ENCODE data around the gene ST3GAL3. TPM values are rescaled to one million over a fixed set of nuclear protein-coding genes. Genes with fewer than 3 reads are reported as not detected.
A peak's percentile ranks its signal among the peaks of the same experiment; 100 is the strongest.

The ST3GAL3 gene
- total and polyA plus RNA-seq, 2 experiments from 2014 or later, result 4.5 to 7.0 TPM

DNA sequence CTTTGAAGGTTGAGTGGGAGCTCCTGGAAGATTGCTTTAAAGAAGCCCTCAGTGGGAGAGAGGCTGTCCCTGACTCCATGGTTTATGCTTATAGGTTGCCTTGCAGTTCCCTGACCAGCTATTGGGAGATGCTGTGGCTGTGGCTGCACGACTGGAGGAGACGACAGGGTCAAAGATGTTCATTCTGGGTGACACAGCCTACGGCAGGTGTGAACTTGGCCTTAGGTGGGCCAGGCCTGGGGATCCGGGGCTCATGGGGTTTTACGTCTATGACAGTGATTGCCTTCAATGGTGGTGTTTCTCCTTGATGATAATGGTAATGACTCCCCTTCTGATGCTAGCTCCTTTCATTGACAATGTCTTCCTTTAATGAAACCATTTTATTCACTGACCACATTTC is 263.2 kb downstream of the ST3GAL3 start (continued):
- TF ChIP-seq, protein P1, sequence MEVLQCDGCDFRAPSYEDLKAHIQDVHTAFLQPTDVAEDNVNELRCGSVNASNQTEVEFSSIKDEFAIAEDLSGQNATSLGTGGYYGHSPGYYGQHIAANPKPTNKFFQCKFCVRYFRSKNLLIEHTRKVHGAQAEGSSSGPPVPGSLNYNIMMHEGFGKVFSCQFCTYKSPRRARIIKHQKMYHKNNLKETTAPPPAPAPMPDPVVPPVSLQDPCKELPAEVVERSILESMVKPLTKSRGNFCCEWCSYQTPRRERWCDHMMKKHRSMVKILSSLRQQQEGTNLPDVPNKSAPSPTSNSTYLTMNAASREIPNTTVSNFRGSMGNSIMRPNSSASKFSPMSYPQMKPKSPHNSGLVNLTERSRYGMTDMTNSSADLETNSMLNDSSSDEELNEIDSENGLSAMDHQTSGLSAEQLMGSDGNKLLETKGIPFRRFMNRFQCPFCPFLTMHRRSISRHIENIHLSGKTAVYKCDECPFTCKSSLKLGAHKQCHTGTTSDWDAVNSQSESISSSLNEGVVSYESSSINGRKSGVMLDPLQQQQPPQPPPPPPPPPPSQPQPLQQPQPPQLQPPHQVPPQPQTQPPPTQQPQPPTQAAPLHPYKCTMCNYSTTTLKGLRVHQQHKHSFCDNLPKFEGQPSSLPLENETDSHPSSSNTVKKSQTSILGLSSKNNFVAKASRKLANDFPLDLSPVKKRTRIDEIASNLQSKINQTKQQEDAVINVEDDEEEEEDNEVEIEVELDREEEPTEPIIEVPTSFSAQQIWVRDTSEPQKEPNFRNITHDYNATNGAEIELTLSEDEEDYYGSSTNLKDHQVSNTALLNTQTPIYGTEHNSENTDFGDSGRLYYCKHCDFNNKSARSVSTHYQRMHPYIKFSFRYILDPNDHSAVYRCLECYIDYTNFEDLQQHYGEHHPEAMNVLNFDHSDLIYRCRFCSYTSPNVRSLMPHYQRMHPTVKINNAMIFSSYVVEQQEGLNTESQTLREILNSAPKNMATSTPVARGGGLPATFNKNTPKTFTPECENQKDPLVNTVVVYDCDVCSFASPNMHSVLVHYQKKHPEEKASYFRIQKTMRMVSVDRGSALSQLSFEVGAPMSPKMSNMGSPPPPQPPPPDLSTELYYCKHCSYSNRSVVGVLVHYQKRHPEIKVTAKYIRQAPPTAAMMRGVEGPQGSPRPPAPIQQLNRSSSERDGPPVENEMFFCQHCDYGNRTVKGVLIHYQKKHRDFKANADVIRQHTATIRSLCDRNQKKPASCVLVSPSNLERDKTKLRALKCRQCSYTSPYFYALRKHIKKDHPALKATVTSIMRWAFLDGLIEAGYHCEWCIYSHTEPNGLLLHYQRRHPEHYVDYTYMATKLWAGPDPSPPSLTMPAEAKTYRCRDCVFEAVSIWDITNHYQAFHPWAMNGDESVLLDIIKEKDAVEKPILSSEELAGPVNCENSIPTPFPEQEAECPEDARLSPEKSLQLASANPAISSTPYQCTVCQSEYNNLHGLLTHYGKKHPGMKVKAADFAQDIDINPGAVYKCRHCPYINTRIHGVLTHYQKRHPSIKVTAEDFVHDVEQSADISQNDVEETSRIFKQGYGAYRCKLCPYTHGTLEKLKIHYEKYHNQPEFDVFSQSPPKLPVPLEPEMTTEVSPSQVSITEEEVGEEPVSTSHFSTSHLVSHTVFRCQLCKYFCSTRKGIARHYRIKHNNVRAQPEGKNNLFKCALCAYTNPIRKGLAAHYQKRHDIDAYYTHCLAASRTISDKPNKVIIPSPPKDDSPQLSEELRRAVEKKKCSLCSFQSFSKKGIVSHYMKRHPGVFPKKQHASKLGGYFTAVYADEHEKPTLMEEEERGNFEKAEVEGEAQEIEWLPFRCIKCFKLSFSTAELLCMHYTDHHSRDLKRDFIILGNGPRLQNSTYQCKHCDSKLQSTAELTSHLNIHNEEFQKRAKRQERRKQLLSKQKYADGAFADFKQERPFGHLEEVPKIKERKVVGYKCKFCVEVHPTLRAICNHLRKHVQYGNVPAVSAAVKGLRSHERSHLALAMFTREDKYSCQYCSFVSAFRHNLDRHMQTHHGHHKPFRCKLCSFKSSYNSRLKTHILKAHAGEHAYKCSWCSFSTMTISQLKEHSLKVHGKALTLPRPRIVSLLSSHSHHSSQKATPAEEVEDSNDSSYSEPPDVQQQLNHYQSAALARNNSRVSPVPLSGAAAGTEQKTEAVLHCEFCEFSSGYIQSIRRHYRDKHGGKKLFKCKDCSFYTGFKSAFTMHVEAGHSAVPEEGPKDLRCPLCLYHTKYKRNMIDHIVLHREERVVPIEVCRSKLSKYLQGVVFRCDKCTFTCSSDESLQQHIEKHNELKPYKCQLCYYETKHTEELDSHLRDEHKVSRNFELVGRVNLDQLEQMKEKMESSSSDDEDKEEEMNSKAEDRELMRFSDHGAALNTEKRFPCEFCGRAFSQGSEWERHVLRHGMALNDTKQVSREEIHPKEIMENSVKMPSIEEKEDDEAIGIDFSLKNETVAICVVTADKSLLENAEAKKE (CRISPR knock-in tag; IDR thresholded peaks at IDR 0.05), result no peak
- TF ChIP-seq, protein P2, sequence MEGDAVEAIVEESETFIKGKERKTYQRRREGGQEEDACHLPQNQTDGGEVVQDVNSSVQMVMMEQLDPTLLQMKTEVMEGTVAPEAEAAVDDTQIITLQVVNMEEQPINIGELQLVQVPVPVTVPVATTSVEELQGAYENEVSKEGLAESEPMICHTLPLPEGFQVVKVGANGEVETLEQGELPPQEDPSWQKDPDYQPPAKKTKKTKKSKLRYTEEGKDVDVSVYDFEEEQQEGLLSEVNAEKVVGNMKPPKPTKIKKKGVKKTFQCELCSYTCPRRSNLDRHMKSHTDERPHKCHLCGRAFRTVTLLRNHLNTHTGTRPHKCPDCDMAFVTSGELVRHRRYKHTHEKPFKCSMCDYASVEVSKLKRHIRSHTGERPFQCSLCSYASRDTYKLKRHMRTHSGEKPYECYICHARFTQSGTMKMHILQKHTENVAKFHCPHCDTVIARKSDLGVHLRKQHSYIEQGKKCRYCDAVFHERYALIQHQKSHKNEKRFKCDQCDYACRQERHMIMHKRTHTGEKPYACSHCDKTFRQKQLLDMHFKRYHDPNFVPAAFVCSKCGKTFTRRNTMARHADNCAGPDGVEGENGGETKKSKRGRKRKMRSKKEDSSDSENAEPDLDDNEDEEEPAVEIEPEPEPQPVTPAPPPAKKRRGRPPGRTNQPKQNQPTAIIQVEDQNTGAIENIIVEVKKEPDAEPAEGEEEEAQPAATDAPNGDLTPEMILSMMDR (conservative IDR thresholded peaks at IDR 0.05; ENCODE audit: low read depth in 2 of 2), result no peak

DNA sequence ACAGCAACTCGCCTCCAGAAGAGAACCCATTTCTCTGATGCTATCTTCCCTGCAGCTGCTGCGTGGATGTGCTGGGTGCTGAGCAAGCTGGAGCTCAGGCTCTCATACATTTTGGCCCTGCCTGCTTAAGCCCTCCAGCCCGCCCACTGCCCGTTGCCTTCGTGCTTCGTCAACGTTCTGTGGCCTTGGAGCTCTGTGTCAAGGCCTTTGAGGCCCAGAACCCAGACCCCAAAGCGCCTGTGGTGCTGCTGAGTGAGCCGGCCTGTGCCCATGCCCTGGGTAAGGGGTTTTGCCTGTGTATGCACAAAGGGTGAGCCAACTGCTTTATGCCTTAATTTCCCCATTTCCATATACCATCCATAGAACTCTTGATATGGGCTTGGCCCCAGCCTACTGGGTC is 263.6 kb downstream of the ST3GAL3 start:
- H3K36me3 ChIP-seq (ENCODE audit: insufficient read depth), result no peaks in the 10 kb centered on the region
- peaks cover 41% of the 10 kb centered on the region for H3K36me3 Mint-ChIP-seq (ENCODE audit: low read depth)
- H3K9me2 ChIP-seq (ENCODE audit: insufficient read depth), result no peaks in the 10 kb centered on the region
- H3K27ac ChIP-seq (ENCODE audit: low read depth), result no peak overlapping the region
- peak overlapping the region; percentile 98 for H3K4me2 ChIP-seq
- H3K27me3 ChIP-seq (ENCODE audit: insufficient read depth), result no peaks in the 10 kb centered on the region
- H4K20me1 ChIP-seq (replicated peaks; ENCODE audit: insufficient read depth), result peaks cover 9% of the 10 kb centered on the region
- peak overlapping the region; percentile 100; the same call in 1 of the 2 replicates for H3K4me3 ChIP-seq
- peaks cover 15% of the 10 kb centered on the region for H3K27me3 Mint-ChIP-seq (ENCODE audit: insufficient read depth, low read depth, poor library complexity)
- ATAC-seq, result no peak
- H2AFZ ChIP-seq, result no peak overlapping the region
- H3K4me3 Mint-ChIP-seq, result peak overlapping the region; percentile 99
- H3K79me2 ChIP-seq (replicated peaks; ENCODE audit: insufficient read depth), result peaks cover 16% of the 10 kb centered on the region
- DNase-seq (ENCODE audit: low spot score), result no peak
- no peak overlapping the region for H3K27ac Mint-ChIP-seq
- no peaks in the 10 kb centered on the region for H3K9me3 Mint-ChIP-seq
- no peak for TF ChIP-seq JUNB (IDR thresholded peaks at IDR 0.05; ENCODE audit: unreplicated experiment)
- H3K4me1 ChIP-seq (ENCODE audit: insufficient read depth), result peaks cover 22% of the 10 kb centered on the region
- peaks cover 20% of the 10 kb centered on the region for H3K4me1 Mint-ChIP-seq
- H3F3A ChIP-seq (replicated peaks; ENCODE audit: low read depth), result peaks cover 7% of the 10 kb centered on the region; the same call in 1 of the 2 replicates

Data from GM23338 (cell line).